SJCRH30 (cell line): ENCODE results near the gene KRT77. TPM values are rescaled to one million over a fixed set of nuclear protein-coding genes. Genes with fewer than 3 reads are reported as not detected.
"Not testable (repeated sequence)": the region's sequence is repeated elsewhere in the genome, so short reads cannot be mapped to it uniquely, and the experiment has no call there.

Experiments
- DNase-seq, 2 experiments: peaks; one replicate each; pipeline ENCODE4 v3.0.0-alpha.2; 2015 to 2020
- H3K27ac ChIP-seq: fragments of 250-450 bp; sonication (Bioruptor Pico); 2 replicates; pipeline ENCODE4 v1.5.1; 2020; ENCODE audit warnings: mild to moderate bottlenecking, moderate library complexity
- H3K27me3 ChIP-seq: fragments of 250-450 bp; sonication (Bioruptor Pico); 2 replicates; pipeline ENCODE4 v1.5.1; 2020; ENCODE audit warnings: mild to moderate bottlenecking, moderate library complexity
- H3K36me3 ChIP-seq: fragments of 250-450 bp; sonication (Bioruptor Pico); 2 replicates; pipeline ENCODE4 v1.5.1; 2020; ENCODE audit warnings: mild to moderate bottlenecking, moderate library complexity
- H3K4me1 ChIP-seq: fragments of 250-450 bp; sonication (Bioruptor Pico); 2 replicates; pipeline ENCODE4 v1.5.1; 2020; ENCODE audit warnings: mild to moderate bottlenecking, moderate library complexity
- H3K4me3 ChIP-seq: fragments of 250-450 bp; sonication (Bioruptor Pico); 2 replicates; pipeline ENCODE4 v1.5.1; 2020; ENCODE audit warnings: mild to moderate bottlenecking, moderate library complexity
- H3K9me3 ChIP-seq: fragments of 250-450 bp; sonication (Bioruptor Pico); replicated peaks from 2 replicates; pipeline ENCODE4 v1.5.1; 2020; ENCODE audit warnings: mild to moderate bottlenecking, moderate library complexity
- total RNA-seq: library from RNA; depleted of rRNA; stranded (reverse); fragments of >200 nt; shearing (Covaris generic); gene quantifications from 2 replicates; pipeline ENCODE4 v1.2.3, GENCODE V29; 2014

KRT77 gene
- total RNA-seq, 1 experiment from 2014 or later: not detected

DNA sequence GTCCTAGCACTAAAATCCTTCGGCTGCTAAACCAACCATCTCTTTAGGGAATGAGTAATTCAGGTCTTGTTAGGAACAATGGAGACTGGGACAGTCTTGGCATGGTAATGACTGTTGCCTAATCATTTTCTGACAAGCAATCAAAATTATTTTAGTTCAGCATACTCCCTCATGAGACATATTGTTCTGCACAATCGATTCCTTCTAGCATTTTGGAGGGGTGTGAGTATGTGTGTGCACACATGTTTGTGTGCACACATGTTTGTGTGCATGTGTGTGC is 21.0 kb downstream of the KRT77 start:
- Histone ChIP-seq H3K27me3 (0 out of 2 replicates have a peak, but pooled peaks cover 3% of the 10 kb centered on the region), H3K4me3 (no peak overlapping the region), H3K36me3 (no peaks in the 10 kb centered on the region), H3K9me3 (no peaks in the 10 kb centered on the region), H3K27ac (no peak overlapping the region), H3K4me1 (no peaks in the 10 kb centered on the region)
- no peak for DNase-seq

- H3K27me3 ChIP-seq: 0 out of 2 replicates have a peak, but pooled peaks cover 3% of the 10 kb centered on the region
- no peaks in the 10 kb centered on the region for H3K4me1 ChIP-seq
- no peak overlapping the region for H3K4me3 ChIP-seq
- H3K9me3 ChIP-seq: no peaks in the 10 kb centered on the region
- no peak for DNase-seq
- H3K36me3 ChIP-seq: no peaks in the 10 kb centered on the region
- no peak overlapping the region for H3K27ac ChIP-seq
Observed at GRCh38 chr12:52681526-52682380, 21.6 kb downstream of the KRT77 start.

GRCh38 chr12:52680363-52680762 is 23.0 kb downstream of the KRT77 start, which contains the start of gene KRT1:
TSS of gene KRT1 (minus strand) at chr12:52680407. CDS start at chr12:52680348, 59 bp downstream.
- Histone ChIP-seq H3K36me3 (no peaks in the 10 kb centered on the region), H3K9me3 (no peaks in the 10 kb centered on the region), H3K27me3 (no peaks in the 10 kb centered on the region), H3K4me1 (no peaks in the 10 kb centered on the region), H3K27ac (no peak within 1 kb of the TSS), H3K4me3 (no peak within 1 kb of the TSS)
- DNase-seq: no peak

GRCh38 chr12:52679875-52680274 is 23.4 kb downstream of the KRT77 start:
- no peaks in the 10 kb centered on the region for H3K36me3 ChIP-seq
- H3K9me3 ChIP-seq: no peaks in the 10 kb centered on the region
- no peaks in the 10 kb centered on the region for H3K4me1 ChIP-seq
- no peaks in the 10 kb centered on the region for H3K27me3 ChIP-seq
- no peak overlapping the region for H3K4me3 ChIP-seq
- no peak for DNase-seq
- no peak overlapping the region for H3K27ac ChIP-seq

DNA sequence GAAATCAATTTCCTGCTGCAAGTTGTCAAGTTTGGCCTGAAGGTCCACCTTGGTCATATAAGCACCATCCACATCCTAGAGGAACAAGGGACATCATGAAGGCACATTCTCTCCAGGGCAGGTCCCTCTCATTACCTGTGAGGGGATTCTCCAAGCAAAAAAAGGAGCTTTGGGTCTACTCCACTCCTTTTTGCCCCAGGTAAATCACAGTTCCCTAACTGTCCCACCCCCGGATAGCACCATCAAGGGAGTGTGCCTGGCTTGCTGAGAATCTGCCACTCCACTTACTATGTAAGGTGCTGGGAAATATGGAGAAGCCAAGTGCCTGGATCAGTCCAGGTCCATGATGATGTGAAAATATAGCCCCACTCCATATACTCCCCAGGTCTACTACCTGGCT is 25.7 kb downstream of the KRT77 start:
- no peaks in the 10 kb centered on the region for H3K36me3 ChIP-seq
- peaks cover 4% of the 10 kb centered on the region; the same call in 1 of the 2 replicates for H3K27me3 ChIP-seq
- no peaks in the 10 kb centered on the region for H3K9me3 ChIP-seq
- no peak for DNase-seq
- H3K27ac ChIP-seq: no peak overlapping the region
- no peak overlapping the region for H3K4me3 ChIP-seq
- H3K4me1 ChIP-seq: no peaks in the 10 kb centered on the region

DNA sequence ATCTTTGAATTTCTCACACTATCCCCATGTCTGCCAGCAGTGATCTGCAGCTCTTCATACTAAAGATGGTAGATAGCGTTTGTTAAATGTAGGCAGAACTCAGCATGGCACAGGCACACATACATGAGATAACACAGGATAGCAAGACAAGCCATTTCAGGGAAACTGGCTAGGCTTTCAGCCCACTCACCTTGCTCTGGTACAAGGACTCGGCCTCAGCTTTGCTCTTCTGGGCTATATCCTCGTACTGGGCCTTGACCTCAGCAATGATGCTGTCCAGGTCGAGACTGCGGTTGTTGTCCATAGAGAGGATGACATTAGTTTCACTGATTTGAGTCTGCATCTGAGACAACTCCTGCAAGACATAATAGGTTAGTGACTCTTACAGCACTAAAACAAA is 26.2 kb downstream of the KRT77 start:
- Histone ChIP-seq H3K4me1 (no peaks in the 10 kb centered on the region), H3K9me3 (no peaks in the 10 kb centered on the region), H3K4me3 (no peak overlapping the region), H3K27me3 (peaks cover 4% of the 10 kb centered on the region; the same call in 1 of the 2 replicates), H3K36me3 (no peaks in the 10 kb centered on the region), H3K27ac (no peak overlapping the region)
- DNase-seq: no peak

DNA sequence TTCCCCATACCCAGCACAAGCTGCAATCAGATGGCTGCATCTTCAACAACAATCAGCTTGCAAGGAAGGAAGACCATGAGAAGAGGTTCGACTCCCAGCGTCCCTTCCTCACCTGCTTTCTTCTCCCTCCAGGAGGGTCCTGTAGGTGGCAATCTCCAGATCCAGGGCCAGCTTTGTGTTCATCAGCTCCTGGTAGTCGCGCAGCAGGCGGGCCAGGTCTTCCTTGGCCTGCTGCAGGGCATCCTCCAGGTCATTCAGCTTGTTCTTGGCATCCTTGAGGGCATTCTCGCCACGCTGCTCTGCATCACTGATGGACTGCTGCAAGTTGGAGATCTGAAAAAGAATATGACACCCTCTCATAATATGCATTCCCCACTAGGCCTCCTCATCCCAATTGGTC is 27.2 kb downstream of the KRT77 start:
- H3K4me1 ChIP-seq: no peaks in the 10 kb centered on the region
- H3K4me3 ChIP-seq: no peak overlapping the region
- no peak overlapping the region for H3K27ac ChIP-seq
- H3K9me3 ChIP-seq: no peaks in the 10 kb centered on the region
- peaks cover 4% of the 10 kb centered on the region; the same call in 1 of the 2 replicates for H3K27me3 ChIP-seq
- no peaks in the 10 kb centered on the region for H3K36me3 ChIP-seq
- DNase-seq: no peak

- Histone ChIP-seq H3K27me3 (peaks cover 4% of the 10 kb centered on the region; the same call in 1 of the 2 replicates), H3K4me3 (no peak overlapping the region), H3K4me1 (no peaks in the 10 kb centered on the region), H3K9me3 (no peaks in the 10 kb centered on the region), H3K27ac (no peak overlapping the region), H3K36me3 (no peaks in the 10 kb centered on the region)
- no peak for DNase-seq
Observed at GRCh38 chr12:52675301-52675701, 28.0 kb downstream of the KRT77 start.

DNA sequence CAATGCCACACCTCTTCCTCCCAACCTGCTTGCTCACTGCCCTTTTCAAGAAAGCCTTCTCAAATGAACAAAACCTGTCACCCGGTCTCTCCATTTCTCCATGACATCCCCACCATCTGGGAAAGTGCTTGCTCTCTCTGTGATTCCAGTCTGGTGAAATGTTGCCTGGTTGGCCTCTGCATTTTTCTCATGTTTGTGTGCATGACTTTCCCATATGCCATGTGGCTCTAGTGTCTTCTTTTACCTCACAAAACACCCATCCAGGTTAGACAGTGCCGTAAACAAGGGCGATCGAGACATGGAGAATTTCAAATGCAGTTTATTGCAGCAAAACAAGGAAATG is 28.9 kb downstream of the KRT77 start:
- no peak overlapping the region for H3K27ac ChIP-seq
- peaks cover 4% of the 10 kb centered on the region; the same call in 1 of the 2 replicates for H3K27me3 ChIP-seq
- H3K4me1 ChIP-seq: no peaks in the 10 kb centered on the region
- H3K9me3 ChIP-seq: no peaks in the 10 kb centered on the region
- no peak for DNase-seq
- no peak overlapping the region for H3K4me3 ChIP-seq
- no peaks in the 10 kb centered on the region for H3K36me3 ChIP-seq

DNA sequence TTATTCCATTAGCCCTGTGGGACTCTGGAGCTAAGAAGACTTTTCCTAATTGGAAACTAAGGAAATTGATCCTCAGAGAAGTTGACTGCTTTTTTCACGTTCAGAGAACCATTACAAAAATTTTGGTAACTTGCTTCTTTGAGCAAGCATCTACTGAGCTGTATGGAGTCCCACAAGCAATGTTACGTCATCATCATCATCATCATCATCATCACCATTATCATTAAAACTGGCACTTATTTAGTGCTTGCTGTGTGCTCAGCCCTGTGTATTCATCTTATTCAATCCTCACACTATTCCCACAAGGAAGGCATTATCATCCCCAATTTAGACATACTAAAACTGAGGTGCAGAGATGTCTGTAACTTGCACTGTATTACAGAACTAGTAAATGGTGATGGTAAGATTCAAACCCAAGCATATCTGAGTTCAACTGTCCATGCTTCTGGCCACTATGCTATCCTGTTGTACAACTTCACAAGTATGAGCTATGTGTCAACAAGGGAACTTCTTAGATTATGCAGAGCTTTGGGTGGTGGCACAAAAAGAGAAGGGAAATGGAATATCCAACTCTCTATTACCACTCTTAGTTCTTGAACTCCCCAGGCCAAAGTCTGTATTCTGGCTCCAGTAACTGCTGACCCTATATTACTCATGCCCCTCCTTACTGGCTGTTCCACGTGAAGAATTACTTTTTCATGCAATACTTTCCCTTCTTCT is 29.5 kb downstream of the KRT77 start:
- Histone ChIP-seq H3K9me3 (no peaks in the 10 kb centered on the region), H3K36me3 (no peaks in the 10 kb centered on the region), H3K27ac (no peak overlapping the region), H3K27me3 (peaks cover 4% of the 10 kb centered on the region; the same call in 1 of the 2 replicates), H3K4me1 (no peaks in the 10 kb centered on the region), H3K4me3 (no peak overlapping the region)
- no peak for DNase-seq

- H3K27me3 ChIP-seq: peaks cover 4% of the 10 kb centered on the region; the same call in 1 of the 2 replicates
- no peaks in the 10 kb centered on the region for H3K36me3 ChIP-seq
- H3K4me1 ChIP-seq: no peaks in the 10 kb centered on the region
- H3K4me3 ChIP-seq: no peak overlapping the region
- H3K9me3 ChIP-seq: no peaks in the 10 kb centered on the region
- DNase-seq: no peak
- no peak overlapping the region for H3K27ac ChIP-seq
Observed at GRCh38 chr12:52673217-52673616, 30.1 kb downstream of the KRT77 start.

DNA sequence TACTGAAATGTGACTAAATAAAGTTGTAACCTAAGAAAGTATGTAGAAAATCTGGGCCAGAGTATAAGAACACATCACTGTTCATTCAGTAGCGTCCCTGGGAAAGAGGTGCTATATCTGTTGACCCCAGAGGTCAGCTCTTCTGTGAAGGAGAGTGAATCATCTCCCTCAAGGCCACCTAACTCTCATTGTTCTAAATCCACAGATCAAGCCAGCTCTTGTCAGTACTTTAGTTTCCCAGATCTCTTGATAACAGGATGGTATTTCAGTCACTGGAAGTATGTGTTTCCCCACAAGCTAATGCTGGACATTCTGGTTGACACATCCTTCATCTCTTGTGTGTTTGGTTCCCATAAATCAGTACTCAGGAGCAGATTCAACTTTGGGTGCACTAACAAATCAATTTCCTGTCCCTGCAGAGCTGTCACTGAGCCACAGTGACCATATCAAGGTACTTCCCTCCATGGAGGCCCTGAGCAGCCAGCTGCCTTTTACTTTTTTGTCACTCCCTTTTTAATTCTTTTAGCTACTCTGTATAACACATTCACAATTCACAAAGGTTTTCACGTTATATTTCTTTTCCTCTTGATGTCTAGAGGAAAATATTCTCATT is 30.9 kb downstream of the KRT77 start:
- Histone ChIP-seq H3K4me3 (no peak overlapping the region), H3K4me1 (no peaks in the 10 kb centered on the region), H3K36me3 (no peaks in the 10 kb centered on the region), H3K27me3 (peaks cover 4% of the 10 kb centered on the region; the same call in 1 of the 2 replicates), H3K9me3 (no peaks in the 10 kb centered on the region), H3K27ac (no peak overlapping the region)
- no peak for DNase-seq

- Histone ChIP-seq H3K36me3 (no peaks in the 10 kb centered on the region), H3K27me3 (peaks cover 4% of the 10 kb centered on the region; the same call in 1 of the 2 replicates)
- DNase-seq: no peak
Observed at GRCh38 chr12:52670961-52671360, 32.4 kb downstream of the KRT77 start.

DNA sequence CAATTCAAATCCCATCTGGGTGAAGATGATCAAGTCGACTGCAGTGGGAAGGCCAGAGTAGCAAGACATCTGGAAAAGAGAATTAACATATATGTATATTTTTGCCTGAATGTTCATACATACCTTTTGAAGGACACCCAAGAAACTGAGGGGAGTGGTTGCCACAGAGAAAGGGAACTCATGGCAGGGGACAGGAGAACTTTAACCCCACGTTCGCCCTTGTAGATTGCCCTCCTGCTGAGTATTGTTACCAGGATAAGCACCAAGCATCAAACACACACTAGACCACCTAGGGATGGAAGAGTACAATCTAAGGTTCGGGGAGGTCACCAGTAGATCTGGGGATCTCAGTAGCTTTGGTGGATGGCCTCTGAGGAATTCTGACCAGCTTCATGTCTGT is 32.8 kb downstream of the KRT77 start:
- no peaks in the 10 kb centered on the region for H3K36me3 ChIP-seq

More at GRCh38 chr12:52670961-52671360, 32.4 kb downstream of the KRT77 start:
- Histone ChIP-seq H3K9me3 (no peaks in the 10 kb centered on the region), H3K4me3 (no peak overlapping the region), H3K4me1 (no peaks in the 10 kb centered on the region), H3K27ac (no peak overlapping the region)

GRCh38 chr12:52669941-52670340 is 33.4 kb downstream of the KRT77 start:
- H3K27ac ChIP-seq, H3K27me3 ChIP-seq, H3K9me3 ChIP-seq, H3K36me3 ChIP-seq, H3K4me3 ChIP-seq, DNase-seq, H3K4me1 ChIP-seq: not testable (repeated sequence)

More for the DNA sequence above, 32.8 kb downstream of the KRT77 start:
- H3K9me3 ChIP-seq: no peaks in the 10 kb centered on the region
- DNase-seq: no peak
- H3K27me3 ChIP-seq: peaks cover 4% of the 10 kb centered on the region; the same call in 1 of the 2 replicates
- H3K4me1 ChIP-seq: no peaks in the 10 kb centered on the region
- no peak overlapping the region for H3K27ac ChIP-seq
- H3K4me3 ChIP-seq: no peak overlapping the region
